ENCODE measurements around the gene FAM234A.

The FAM234A gene

DNA sequence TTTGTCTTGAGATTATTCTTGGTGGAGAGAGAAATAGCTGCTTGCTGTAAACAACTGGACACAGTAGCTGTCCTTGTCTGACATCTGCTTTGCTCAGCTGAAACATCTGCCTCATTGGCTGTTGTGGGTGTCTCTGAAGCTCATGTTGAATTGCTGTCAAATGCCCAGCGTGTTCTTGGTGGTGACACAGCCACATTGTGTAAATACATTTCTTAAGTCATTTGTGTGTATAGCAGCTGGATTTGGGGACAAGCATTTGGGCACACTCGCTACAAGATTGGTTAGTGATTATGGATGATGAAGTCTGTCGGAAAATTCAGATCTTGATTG is 5.3 kb downstream of the FAM234A start:
- H3K4me3 ChIP-seq (ENCODE audit: control insufficient read depth, low read depth, low read length), result no peak overlapping the region
- TF ChIP-seq, protein P1, sequence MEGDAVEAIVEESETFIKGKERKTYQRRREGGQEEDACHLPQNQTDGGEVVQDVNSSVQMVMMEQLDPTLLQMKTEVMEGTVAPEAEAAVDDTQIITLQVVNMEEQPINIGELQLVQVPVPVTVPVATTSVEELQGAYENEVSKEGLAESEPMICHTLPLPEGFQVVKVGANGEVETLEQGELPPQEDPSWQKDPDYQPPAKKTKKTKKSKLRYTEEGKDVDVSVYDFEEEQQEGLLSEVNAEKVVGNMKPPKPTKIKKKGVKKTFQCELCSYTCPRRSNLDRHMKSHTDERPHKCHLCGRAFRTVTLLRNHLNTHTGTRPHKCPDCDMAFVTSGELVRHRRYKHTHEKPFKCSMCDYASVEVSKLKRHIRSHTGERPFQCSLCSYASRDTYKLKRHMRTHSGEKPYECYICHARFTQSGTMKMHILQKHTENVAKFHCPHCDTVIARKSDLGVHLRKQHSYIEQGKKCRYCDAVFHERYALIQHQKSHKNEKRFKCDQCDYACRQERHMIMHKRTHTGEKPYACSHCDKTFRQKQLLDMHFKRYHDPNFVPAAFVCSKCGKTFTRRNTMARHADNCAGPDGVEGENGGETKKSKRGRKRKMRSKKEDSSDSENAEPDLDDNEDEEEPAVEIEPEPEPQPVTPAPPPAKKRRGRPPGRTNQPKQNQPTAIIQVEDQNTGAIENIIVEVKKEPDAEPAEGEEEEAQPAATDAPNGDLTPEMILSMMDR (conservative IDR thresholded peaks at IDR 0.05; ENCODE audit: control insufficient read depth, insufficient read depth, low read depth, low read length), result no peak
- peak; percentile 39 for DNase-seq (ENCODE audit: low read depth)

DNA sequence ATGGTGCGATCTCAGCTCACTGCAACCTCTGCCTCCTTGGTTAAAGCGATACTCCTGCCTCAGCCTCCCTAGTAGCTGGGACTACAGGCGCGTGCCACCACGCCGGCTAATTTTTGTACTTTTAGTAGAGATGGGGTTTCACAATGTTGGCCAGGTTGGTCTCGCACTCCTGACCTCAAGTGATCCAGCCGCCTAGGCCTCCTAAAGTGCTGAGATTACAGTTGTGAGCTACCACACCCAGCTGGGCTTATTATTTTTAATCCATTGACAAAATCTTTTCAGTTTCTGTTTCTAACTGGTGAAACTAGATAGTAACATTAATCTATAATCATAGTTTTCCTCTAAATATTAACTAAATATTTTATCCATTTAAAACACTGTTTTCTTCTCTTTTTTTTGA is 5.9 kb downstream of the FAM234A start:
- no peak for DNase-seq (ENCODE audit: low read depth)
- H3K4me3 ChIP-seq (ENCODE audit: control insufficient read depth, low read depth, low read length), result no peak overlapping the region
- TF ChIP-seq, protein P1 (conservative IDR thresholded peaks at IDR 0.05; ENCODE audit: control insufficient read depth, insufficient read depth, low read depth, low read length), result no peak

DNA sequence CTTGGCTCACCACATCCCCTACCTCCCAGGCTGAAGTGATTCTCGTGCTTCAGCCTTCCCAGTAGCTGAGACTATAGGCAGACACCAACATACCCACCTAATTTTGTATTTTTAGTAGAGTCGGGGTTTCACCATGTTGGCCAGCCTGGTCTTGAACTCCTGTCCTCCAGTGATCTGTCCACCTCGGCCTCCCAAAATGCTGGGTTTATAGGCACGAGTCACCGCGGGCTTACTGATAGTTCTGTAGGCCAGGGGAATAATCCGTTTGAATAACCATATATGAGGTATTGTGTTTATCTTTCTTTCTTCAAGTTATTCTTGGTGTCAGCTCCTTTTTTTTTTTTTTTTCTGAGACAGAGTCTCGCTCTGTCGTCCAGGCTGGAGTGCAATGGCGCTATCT is 7.7 kb downstream of the FAM234A start:
- H3K4me3 ChIP-seq (ENCODE audit: control insufficient read depth, low read depth, low read length), result no peak overlapping the region
- no peak for DNase-seq (ENCODE audit: low read depth)
- TF ChIP-seq, protein P1 (conservative IDR thresholded peaks at IDR 0.05; ENCODE audit: control insufficient read depth, insufficient read depth, low read depth, low read length), result no peak

DNA sequence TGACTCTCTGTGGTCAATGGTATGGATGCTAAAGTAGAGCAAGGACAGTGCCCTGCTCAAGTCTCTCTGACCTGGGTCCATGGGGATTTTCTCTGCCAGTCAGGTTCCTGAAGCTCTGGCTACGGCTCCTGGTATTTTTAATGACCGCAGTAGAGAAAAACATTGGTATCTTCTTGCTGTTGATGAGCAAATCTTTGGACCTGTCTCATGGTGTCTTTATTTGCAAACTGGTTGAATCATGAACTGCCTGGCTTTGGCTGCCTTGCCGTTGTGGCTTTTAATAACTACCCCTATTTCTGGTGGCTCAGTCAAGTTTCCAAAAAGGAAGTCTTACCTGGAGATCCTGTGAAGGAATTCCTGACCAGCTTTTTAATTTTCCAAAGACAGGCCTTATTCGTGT is 8.7 kb downstream of the FAM234A start:
- no peak overlapping the region for H3K4me3 ChIP-seq (ENCODE audit: control insufficient read depth, low read depth, low read length)
- TF ChIP-seq, protein P1 (conservative IDR thresholded peaks at IDR 0.05; ENCODE audit: control insufficient read depth, insufficient read depth, low read depth, low read length), result no peak
- DNase-seq (ENCODE audit: low read depth), result peak; percentile 33

DNA sequence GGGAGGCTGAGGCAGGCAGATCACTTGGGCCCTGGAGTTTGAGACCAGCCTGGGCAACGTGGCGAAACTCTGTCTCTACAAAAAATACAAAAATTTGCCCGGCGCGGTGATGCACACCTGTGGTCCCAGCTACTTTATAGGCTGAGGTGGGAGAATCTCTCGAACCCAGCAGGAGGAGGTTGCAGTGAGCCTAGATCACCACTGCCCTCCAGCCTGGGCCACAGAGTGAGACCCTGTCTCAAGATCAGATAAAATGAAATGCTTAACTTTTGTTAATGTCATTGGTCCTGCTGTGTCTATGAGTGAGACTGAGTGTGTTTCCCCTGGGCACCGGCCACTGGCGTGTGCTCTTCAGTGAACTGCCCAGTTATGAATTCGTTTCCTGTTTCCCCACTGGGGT is 10.5 kb downstream of the FAM234A start:
- no peak for DNase-seq (ENCODE audit: low read depth)
- H3K4me3 ChIP-seq (ENCODE audit: control insufficient read depth, low read depth, low read length), result no peak overlapping the region
- TF ChIP-seq, protein P1 (conservative IDR thresholded peaks at IDR 0.05; ENCODE audit: control insufficient read depth, insufficient read depth, low read depth, low read length), result no peak

DNA sequence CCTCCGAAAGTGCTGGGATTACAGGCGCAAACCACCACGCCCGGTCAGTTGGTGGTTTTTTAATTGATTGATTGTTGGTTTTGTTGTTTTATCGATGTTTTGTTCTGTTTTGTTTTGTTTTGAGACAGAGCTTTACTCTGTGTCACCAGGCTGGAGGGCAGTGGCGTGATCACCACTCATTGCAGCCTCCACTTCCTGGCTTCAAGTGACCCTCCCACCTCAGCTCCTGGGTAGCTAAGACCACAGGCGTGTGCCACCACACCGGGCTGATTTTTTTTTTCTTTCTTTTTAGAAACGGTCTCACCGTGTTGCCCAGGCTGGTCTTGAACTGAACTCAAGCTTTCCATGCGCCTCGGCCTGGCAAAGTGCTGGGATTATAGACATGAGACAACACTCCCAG is 12.4 kb downstream of the FAM234A start:
- no peak for DNase-seq (ENCODE audit: low read depth)
- TF ChIP-seq, protein P1 (conservative IDR thresholded peaks at IDR 0.05; ENCODE audit: control insufficient read depth, insufficient read depth, low read depth, low read length), result no peak
- no peak overlapping the region for H3K4me3 ChIP-seq (ENCODE audit: control insufficient read depth, low read depth, low read length)

DNA sequence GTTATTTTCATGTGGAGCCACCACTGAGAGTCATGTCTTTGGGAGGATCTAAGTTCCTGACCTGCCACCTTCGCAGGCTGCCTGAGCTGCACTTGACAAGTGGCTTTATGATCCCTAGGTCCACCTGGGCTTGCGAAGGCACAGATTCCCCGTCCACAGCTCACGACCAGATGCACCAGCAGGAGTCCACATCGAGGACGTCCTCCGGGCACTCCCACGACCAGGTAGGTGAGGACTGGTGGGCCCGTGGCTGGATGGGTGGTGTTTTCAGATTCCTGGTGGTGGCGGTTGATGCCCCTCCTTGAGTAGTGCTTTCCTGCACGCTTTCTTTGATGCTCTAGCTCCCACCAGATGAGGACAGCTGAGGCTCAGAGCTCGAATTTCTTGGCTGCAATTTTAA is 14.8 kb downstream of the FAM234A start:
- TF ChIP-seq, protein P1 (conservative IDR thresholded peaks at IDR 0.05; ENCODE audit: control insufficient read depth, insufficient read depth, low read depth, low read length), result no peak
- H3K4me3 ChIP-seq (ENCODE audit: control insufficient read depth, low read depth, low read length), result no peak overlapping the region
- no peak for DNase-seq (ENCODE audit: low read depth)
